Right lobe of liver (tissue), 4 donors: ENCODE measurements around the gene ZBTB24.

Experiments
- POLR2A ChIP-seq: fragments of 450-650 bp; IDR thresholded peaks from one replicate; pipeline ENCODE4 v1.6.1; 2017; ENCODE audit warnings: antibody characterized with exemption, mild to moderate bottlenecking
- TF ChIP-seq, protein P1 (sequence below), 4 donors: fragments of 200-600 bp in 3 of 4; fragments of 450-650 bp in 1 of 4; IDR thresholded peaks; one replicate each; pipeline versions ENCODE4 v1.5.1 to v1.8.0; 2016 to 2022; ENCODE audit warnings: antibody characterized with exemption in 4 of 4, mild to moderate bottlenecking in 2 of 4
- donor health status: DM: no; HTN: no; CAD: no.
- donor health status: DM: no; HTN: no; CAD: no.
- donor health status: DM: no; HTN: yes; CAD: no.

DNA sequence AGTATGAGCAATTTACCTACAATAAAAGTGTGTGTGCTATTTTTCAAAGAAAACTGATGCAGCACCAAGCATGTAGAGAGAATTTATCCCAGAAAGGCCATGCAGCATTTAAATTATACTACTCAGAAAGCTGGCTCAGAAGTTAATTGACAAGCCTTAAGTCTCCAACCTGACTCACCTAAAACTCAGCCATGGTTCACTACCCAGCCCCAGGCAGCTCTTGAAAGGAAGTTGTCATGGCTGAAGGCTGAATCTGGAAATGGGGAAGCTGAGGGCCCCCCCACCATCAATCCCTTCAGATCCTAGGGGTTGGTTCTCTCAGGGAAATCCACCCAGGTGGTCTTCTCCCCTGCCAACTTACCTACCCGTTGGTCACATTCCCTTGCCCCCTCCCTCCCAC lies 62.3 kb downstream of the ZBTB24 start:
- TF ChIP-seq, protein P1, sequence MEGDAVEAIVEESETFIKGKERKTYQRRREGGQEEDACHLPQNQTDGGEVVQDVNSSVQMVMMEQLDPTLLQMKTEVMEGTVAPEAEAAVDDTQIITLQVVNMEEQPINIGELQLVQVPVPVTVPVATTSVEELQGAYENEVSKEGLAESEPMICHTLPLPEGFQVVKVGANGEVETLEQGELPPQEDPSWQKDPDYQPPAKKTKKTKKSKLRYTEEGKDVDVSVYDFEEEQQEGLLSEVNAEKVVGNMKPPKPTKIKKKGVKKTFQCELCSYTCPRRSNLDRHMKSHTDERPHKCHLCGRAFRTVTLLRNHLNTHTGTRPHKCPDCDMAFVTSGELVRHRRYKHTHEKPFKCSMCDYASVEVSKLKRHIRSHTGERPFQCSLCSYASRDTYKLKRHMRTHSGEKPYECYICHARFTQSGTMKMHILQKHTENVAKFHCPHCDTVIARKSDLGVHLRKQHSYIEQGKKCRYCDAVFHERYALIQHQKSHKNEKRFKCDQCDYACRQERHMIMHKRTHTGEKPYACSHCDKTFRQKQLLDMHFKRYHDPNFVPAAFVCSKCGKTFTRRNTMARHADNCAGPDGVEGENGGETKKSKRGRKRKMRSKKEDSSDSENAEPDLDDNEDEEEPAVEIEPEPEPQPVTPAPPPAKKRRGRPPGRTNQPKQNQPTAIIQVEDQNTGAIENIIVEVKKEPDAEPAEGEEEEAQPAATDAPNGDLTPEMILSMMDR (IDR thresholded peaks at IDR 0.05), result no peak
- no peak for TF ChIP-seq POLR2A
